PC-3 (cell line): ENCODE measurements around the gene SCRN3. TPM values are rescaled to one million over a fixed set of nuclear protein-coding genes. Genes with fewer than 3 reads are reported as not detected.

ENCODE experiments used
- ATAC-seq: fragments of 200-7000 bp; cut with Tn5 transposase; 2 replicates; pipeline ENCODE4 v1.9.1; 2020; ENCODE audit warnings: mild to moderate bottlenecking, moderate library complexity
- Bru-seq: library from RNA; stranded (reverse); fragments of 400-500 nt; gene quantifications from one replicate; lab custom pipeline; 2021; lab: Mats Ljungman, UMichigan
- BruChase-seq, 2 experiments: library from RNA; stranded (reverse); fragments of 400-500 nt; gene quantifications; one replicate each; lab custom pipeline; 2021; lab: Mats Ljungman, UMichigan
- BruUV-seq: library from RNA; stranded (reverse); fragments of 400-500 nt; replicated peaks from 2 replicates; lab custom pipeline; 2021; lab: Mats Ljungman, UMichigan
- CTCF ChIA-PET: fragments of 300-600 bp; sonication (Branson Sonifier 250); formaldehyde crosslinking; loops from one replicate; lab custom pipeline; 2022; ENCODE audit warnings: antibody characterized with exemption; lab: Charles Lee
- POLR2A ChIA-PET: fragments of 300-600 bp; sonication (Branson Sonifier 250); formaldehyde crosslinking; loops from one replicate; lab custom pipeline; 2022; ENCODE audit warnings: antibody characterized with exemption; ENCODE audit not compliant: unreplicated experiment; lab: Charles Lee
- DNase-seq: peaks from one replicate; pipeline ENCODE4 v3.0.0-alpha.2; 2015
- H2AFZ ChIP-seq: fragments of 300-600 bp; sonication (generic); 2 replicates; pipeline ENCODE4 v1.6.0; 2016; ENCODE audit warnings: antibody characterized with exemption, low read length
- H3F3A ChIP-seq: fragments of 300-600 bp; sonication (generic); one replicate; pipeline ENCODE4 v1.6.0; 2017; ENCODE audit warnings: antibody characterized with exemption, low read length, control low read depth, mild to moderate bottlenecking; ENCODE audit not compliant: unreplicated experiment
- H3K27ac ChIP-seq: fragments of 300-600 bp; sonication (generic); 2 replicates; pipeline ENCODE4 v1.5.1; 2016; ENCODE audit warnings: mild to moderate bottlenecking, low read length
- H3K27me3 ChIP-seq: fragments of 300-600 bp; sonication (generic); 2 replicates; pipeline ENCODE4 v1.6.1; 2016; ENCODE audit warnings: low read length, mixed read lengths
- H3K36me3 ChIP-seq: fragments of 300-600 bp; sonication (generic); 2 replicates; pipeline ENCODE4 v1.6.1; 2016; ENCODE audit warnings: low read depth, mixed run types, low read length, mixed read lengths
- H3K4me1 ChIP-seq: fragments of 300-600 bp; sonication (generic); 2 replicates; pipeline ENCODE4 v1.5.1; 2016; ENCODE audit warnings: low read length; ENCODE audit not compliant: insufficient read depth
- H3K4me2 ChIP-seq: fragments of 300-600 bp; sonication (generic); 2 replicates; pipeline ENCODE4 v1.6.0; 2016; ENCODE audit warnings: low read length
- H3K4me3 ChIP-seq: fragments of 300-600 bp; sonication (generic); 2 replicates; pipeline ENCODE4 v1.5.1; 2016; ENCODE audit warnings: mild to moderate bottlenecking, low read length, mixed read lengths
- H3K79me2 ChIP-seq: fragments of 300-600 bp; sonication (generic); 2 replicates; pipeline ENCODE4 v1.6.1; 2017; ENCODE audit warnings: low read length, mixed read lengths
- H3K9ac ChIP-seq: fragments of 300-600 bp; sonication (generic); 2 replicates; pipeline ENCODE4 v1.6.0; 2016; ENCODE audit warnings: mild to moderate bottlenecking, low read length
- H3K9me2 ChIP-seq: fragments of 300-600 bp; sonication (generic); replicated peaks from 2 replicates; pipeline ENCODE4 v1.6.1; 2016; ENCODE audit warnings: mixed run types, low read length, mixed read lengths
- H3K9me3 ChIP-seq: fragments of 300-600 bp; sonication (generic); 2 replicates; pipeline ENCODE4 v1.6.1; 2016; ENCODE audit warnings: low read length, mixed read lengths
- H4K20me1 ChIP-seq: fragments of 300-600 bp; sonication (generic); 2 replicates; pipeline ENCODE4 v1.6.1; 2016; ENCODE audit warnings: low read length, mixed read lengths
- CTCF ChIP-seq: fragments of 300-600 bp; sonication (generic); conservative IDR thresholded peaks from 2 replicates; pipeline ENCODE4 v1.5.1; 2017; ENCODE audit warnings: antibody characterized with exemption, low read depth, mild to moderate bottlenecking, low read length
- EZH2 ChIP-seq: fragments of 300-600 bp; sonication (generic); IDR thresholded peaks from one replicate; pipeline ENCODE4 v1.6.1; 2017; ENCODE audit warnings: antibody characterized with exemption, mild to moderate bottlenecking, low read length; ENCODE audit not compliant: unreplicated experiment
- EZH2phosphoT487 ChIP-seq: fragments of 300-600 bp; sonication (generic); IDR thresholded peaks from 2 replicates; pipeline ENCODE4 v1.6.1; 2018; ENCODE audit warnings: mild to moderate bottlenecking, antibody characterized with exemption, low read length, borderline replicate concordance
- intact Hi-C: fragments of 100-400 bp; cut with micrococcal nuclease; formaldehyde crosslinking; loops from 2 replicates; pipeline ENCODE4 v1.9.0; 2023
- long read RNA-seq: library from polyadenylated mRNA; unstranded; transcript quantifications from one replicate; pipeline ENCODE4 v2.0.0, GENCODE V29; 2021; ENCODE audit not compliant: unreplicated experiment
- total RNA-seq: library from RNA; depleted of rRNA; stranded (reverse); fragments of >200 nt; gene quantifications from 2 replicates; pipeline ENCODE4 v1.2.3, GENCODE V29; 2014; rRNA removed

SCRN3 gene
- total RNA-seq = 26.6 and 30.1 TPM in 2 replicates
- Bru-seq, nascent RNA = percentile 74 among the genes with signal in this experiment
- percentile 70 among the genes with signal in this experiment for BruChase-seq, experiment 1, labeled RNA remaining after a 6-hour chase
- BruChase-seq, experiment 2, labeled RNA remaining after a 2-hour chase = percentile 76 among the genes with signal in this experiment
- long read RNA-seq, transcript SCRN3-214 (4 exons, 943 nt) = major isoform, 11 of 40 reads
- long read RNA-seq, partial matches to known transcripts = 3 of 40 reads
- long read RNA-seq, other reads (novel, unspliced or antisense) = 20 of 40 reads

- Histone ChIP-seq H3K9me2 (no peaks in the 10 kb centered on the region), H3K79me2 (peaks cover 28% of the 10 kb centered on the region), H3K4me2 (peak within 1 kb of the TSS; percentile 96), H3K4me1 (peaks cover 10% of the 10 kb centered on the region), H3K27ac (0 out of 2 replicates have a peak within 1 kb of the TSS, but pooled peaks have one; percentile 4), H3F3A (no peaks in the 10 kb centered on the region), H2AFZ (peak within 1 kb of the TSS; percentile 90), H3K4me3 (peak within 1 kb of the TSS; percentile 84), H3K9ac (peak within 1 kb of the TSS; percentile 84), H3K36me3 (no peaks in the 10 kb centered on the region), H3K9me3 (no peaks in the 10 kb centered on the region), H3K27me3 (no peaks in the 10 kb centered on the region), H4K20me1 (no peaks in the 10 kb centered on the region)
- TSS peak; percentile 80 for BruUV-seq
- intact Hi-C loops = no loop called here
- TF ChIP-seq EZH2 (no peak), EZH2phosphoT487 (no peak), CTCF (no peak)
- ChIA-PET POLR2A (interaction anchor here (0.6 kb wide), 1 partner anchor 1489 kb away, joined by 5 read pairs; no protein-coding TSS in a partner anchor), CTCF (interaction anchor here (0.9 kb wide), 1 partner anchor 67 kb away, joined by 3 read pairs; no protein-coding TSS in a partner anchor)
- ATAC-seq = peak; percentile 92
- DNase-seq = peak; percentile 73
Observed at GRCh38 chr2:174395284-174395968, at the start of gene SCRN3. TSS of gene SCRN3 (plus strand) at chr2:174395730. CDS start at chr2:174398284, 2,554 bp downstream.

GRCh38 chr2:174350018-174350417 lies 45.5 kb upstream of the SCRN3 start:
- CTCF ChIA-PET = interaction anchor here (0.7 to 1.0 kb wide), 2 partner anchors 9 to 528 kb away, joined by 5 to 6 read pairs; no protein-coding TSS in a partner anchor
- ATAC-seq = peak; percentile 45

More at GRCh38 chr2:174350018-174350417, 45.5 kb upstream of the SCRN3 start:
- POLR2A ChIA-PET = interaction anchor here (0.5 kb wide), 1 partner anchor 210 kb away, joined by 3 read pairs; no protein-coding TSS in a partner anchor
- H4K20me1 ChIP-seq = no peaks in the 10 kb centered on the region
- H3K4me1 ChIP-seq = 0 out of 2 replicates have a peak, but pooled peaks cover 7% of the 10 kb centered on the region
- no peak overlapping the region for H3K27ac ChIP-seq
- H3F3A ChIP-seq = no peaks in the 10 kb centered on the region
- no peak for TF ChIP-seq EZH2phosphoT487
- peak; percentile 67 for TF ChIP-seq CTCF
- TF ChIP-seq EZH2 = no peak
- BruUV-seq = no TSS peak
- H3K9me3 ChIP-seq = no peaks in the 10 kb centered on the region
- DNase-seq = peak; percentile 55
- H3K27me3 ChIP-seq = no peaks in the 10 kb centered on the region
- H3K9ac ChIP-seq = no peak overlapping the region
- no peak overlapping the region for H3K4me2 ChIP-seq
- intact Hi-C loops = no loop called here
- no peaks in the 10 kb centered on the region for H3K79me2 ChIP-seq
- no peaks in the 10 kb centered on the region for H3K9me2 ChIP-seq
- no peak overlapping the region for H2AFZ ChIP-seq
- H3K4me3 ChIP-seq = no peak overlapping the region
- H3K36me3 ChIP-seq = peaks cover 6% of the 10 kb centered on the region; the same call in 1 of the 2 replicates
